Heart right ventricle (tissue), 16 donors: ENCODE data around the gene TMEM151B. TPM values are rescaled to one million over a fixed set of nuclear protein-coding genes. Genes with fewer than 3 reads are reported as not detected.
"Not testable (repeated sequence)": the region's sequence is repeated elsewhere in the genome, so short reads cannot be mapped to it uniquely, and the experiment has no call there.

Source experiments
- ATAC-seq, 8 donors: fragments of 200-7000 bp; cut with Tn5 transposase; one replicate each; pipeline ENCODE4 v1.9.1; 2020; ENCODE audit warnings: mild to moderate bottlenecking in 8 of 8, moderate library complexity in 8 of 8, moderate number of reproducible peaks in 1 of 8
- DNase-seq, 2 donors: peaks; one replicate each; pipeline ENCODE4 v3.0.0-alpha.2; 2020
- H3K27ac ChIP-seq, 10 donors: fragments of 200-600 bp; sonication (generic) in 2 of 10; one replicate each; pipeline versions ENCODE4 v1.5.0 to v1.8.0; 2020 to 2022; ENCODE audit warnings: mild to moderate bottlenecking in 3 of 10
- H3K27me3 ChIP-seq, 7 donors: fragments of 200-600 bp; one replicate each; pipeline ENCODE4 v1.8.0; 2021 to 2022; ENCODE audit warnings: mild to moderate bottlenecking in 2 of 7
- H3K36me3 ChIP-seq, 9 donors: fragments of 200-600 bp; sonication (generic) in 1 of 9; one replicate each; pipeline versions ENCODE4 v1.5.0 to v1.8.0; 2020 to 2022; ENCODE audit warnings: mild to moderate bottlenecking in 2 of 9
- H3K4me1 ChIP-seq, 9 donors: fragments of 200-600 bp; sonication (generic) in 1 of 9; one replicate each; pipeline versions ENCODE4 v1.5.0 to v1.8.0; 2020 to 2022; ENCODE audit warnings: mild to moderate bottlenecking in 4 of 9
- H3K4me3 ChIP-seq, 10 donors: fragments of 200-600 bp; sonication (generic) in 2 of 10; one replicate each; pipeline versions ENCODE4 v1.5.0 to v1.8.0; 2020 to 2022; ENCODE audit warnings: mild to moderate bottlenecking in 7 of 10, moderate library complexity in 2 of 10
- H3K9me3 ChIP-seq, 11 donors: fragments of 200-600 bp in 10 of 11; sonication (generic) in 2 of 11; one replicate each; pipeline versions ENCODE4 v1.5.0 to v1.8.0; 2013 to 2022; ENCODE audit warnings: mild to moderate bottlenecking in 2 of 11, control low read depth in 1 of 11, moderate library complexity in 1 of 11
- CTCF ChIP-seq, 9 donors: fragments of 200-600 bp; sonication (generic) in 2 of 9; IDR thresholded peaks; one replicate each; pipeline versions ENCODE4 v1.5.0 to v1.8.0; 2021 to 2022; ENCODE audit warnings: antibody characterized with exemption in 9 of 9, mild to moderate bottlenecking in 5 of 9, moderate library complexity in 1 of 9
- WGBS, 2 donors: extraction: QIAGEN DNeasy Blood & Tissue Kit; methylation state at CpG; one replicate each; pipeline ENCODE4 v1.1.7; 2013; ENCODE audit warnings: inconsistent platforms in 1 of 2; 5-methylcytosine and 5-hydroxymethylcytosine counted together
- intact Hi-C, 10 donors: fragments of 100-400 bp; cut with DNase I; formaldehyde crosslinking; loops; one replicate each; pipeline versions ENCODE4 v1.11.1 to v1.14.2; 2022
- polyA plus RNA-seq, 2 donors: library from polyadenylated mRNA; stranded (reverse); fragments of 200-250 nt; gene quantifications; one replicate each; pipeline ENCODE4 v1.2.3, GENCODE V29; 2013
- total RNA-seq, 10 donors: library from RNA; stranded (reverse); fragmentation: NEBNext Ultra II Directional in 3 of 10; extraction: Animal tissue kit (Norgen Biotek cat#: 25700) in 3 of 10; gene quantifications; one replicate each; pipeline versions ENCODE4 v1.2.1 to v1.2.4, GENCODE V29; 2021 to 2023
- donor health status: Arrhythmogenic right ventricular cardiomyopathy.
- donor health status: ischemic (EF 13 %, LVEDD 7.1; RV severe dilation, severe dysfunction).
- donor health status: healthy with polysubstance abuse.
- donor health status: DM: no; HTN: yes; CAD: no.
- donor health status: DM: no; HTN: no; CAD: no.
- donor health status: ischemic (EF 25% LVEDD 6.9; RV normal size, moderate dysfunction).
- donor health status: ischemic (EF 25% LVEDD 5.7; RV mildly dilated, moderate dysfunction).
- donor health status: healthy.
- donor health status: DM: yes; HTN: yes; CAD: no.
- donor health status: Ischemic cardiomyopathy.
- donor health status: ischemic (EF 35%, LVEDD 5.7; RV mildly dilated, moderate dysfunction).
- donor health status: nonischemic (EF 11% LVEDD 7.7; RV severe dilation, severe dysfunction).
- donor health status: DM: yes; HTN: yes; CAD: no.
- donor health status: PGD.
- donor health status: ischemic (EF 29% LVEDD 5.4; RV normal size, mild dysfunction).
- donor health status: nonischemic (EF 23%, LVEDD 6.1; RV moderate dilation, normal function).

Gene TMEM151B
- total and polyA plus RNA-seq, 12 donors, result 0.09 to 2.2 (median 0.43) TPM; not detected in 4

GRCh38 chr6:44342489-44342888, 72.2 kb downstream of the TMEM151B start, which contains the start of gene SPATS1:
Gene SPATS1, plus strand, starts transcription at chr6:44342650. Its CDS starts 446 bp downstream, at chr6:44343096.
- Histone ChIP-seq H3K27ac (peak within 1 kb of the TSS in 2 of 10 donors; percentile 5 to 12), H3K4me3 (peak within 1 kb of the TSS in 9 of 10 donors; percentile 3 to 51 (median 38)), H3K27me3 (peaks cover 0 to 60% (median 16%) of the 10 kb centered on the region in 7 donors), H3K9me3 (no peaks in the 10 kb centered on the region), H3K4me1 (peaks cover 0 to 13% (median 5%) of the 10 kb centered on the region in 9 donors), H3K36me3 (no peaks in the 10 kb centered on the region)
- WGBS, 2 donors, result 5 to 6% methylated on average over 31 of the region's 31 CpGs
- peak in 7 of 8 donors; percentile 34 to 66 (median 51) for ATAC-seq
- TF ChIP-seq CTCF (IDR thresholded peaks at IDR 0.05), result no peak
- intact Hi-C loops, result no loop called here
- DNase-seq, result peak in 1 of 2 donors; percentile 29

- H3K36me3 ChIP-seq, H3K27ac ChIP-seq, DNase-seq, H3K9me3 ChIP-seq, intact Hi-C loops, H3K4me3 ChIP-seq, ATAC-seq: not testable (repeated sequence)
- 80% methylated on average over 4 of the region's 4 CpGs for WGBS, 2 donors
- H3K4me1 ChIP-seq, result peaks cover 0 to 11% (median 5%) of the 10 kb centered on the region in 9 donors
- H3K27me3 ChIP-seq, result peaks cover 0 to 44% (median 16%) of the 10 kb centered on the region in 7 donors
Measured at GRCh38 chr6:44346818-44347217, 76.6 kb downstream of the TMEM151B start.

GRCh38 chr6:44349904-44350649, 79.8 kb downstream of the TMEM151B start:
- intact Hi-C loops, result no loop called here
- TF ChIP-seq CTCF (IDR thresholded peaks at IDR 0.05), result no peak
- H3K4me3 ChIP-seq, result no peak overlapping the region

GRCh38 chr6:44350650-44350994, 80.4 kb downstream of the TMEM151B start:
- H3K36me3 ChIP-seq, DNase-seq, H3K4me3 ChIP-seq, intact Hi-C loops, H3K9me3 ChIP-seq, H3K27me3 ChIP-seq, H3K4me1 ChIP-seq, ATAC-seq, H3K27ac ChIP-seq: not testable (repeated sequence)
- 81 to 86% methylated on average over 4 of the region's 4 CpGs for WGBS, 2 donors

More at GRCh38 chr6:44349904-44350649, 79.8 kb downstream of the TMEM151B start:
- no peak overlapping the region for H3K27ac ChIP-seq
- no peaks in the 10 kb centered on the region for H3K36me3 ChIP-seq
- ATAC-seq, result no peak
- no peak for DNase-seq
- H3K4me1 ChIP-seq, result no peaks in the 10 kb centered on the region
- WGBS, 2 donors, result 70 to 72% methylated on average over 6 of the region's 6 CpGs
- no peaks in the 10 kb centered on the region for H3K9me3 ChIP-seq
- peaks cover 0 to 13% (median 0%) of the 10 kb centered on the region in 7 donors for H3K27me3 ChIP-seq

DNA sequence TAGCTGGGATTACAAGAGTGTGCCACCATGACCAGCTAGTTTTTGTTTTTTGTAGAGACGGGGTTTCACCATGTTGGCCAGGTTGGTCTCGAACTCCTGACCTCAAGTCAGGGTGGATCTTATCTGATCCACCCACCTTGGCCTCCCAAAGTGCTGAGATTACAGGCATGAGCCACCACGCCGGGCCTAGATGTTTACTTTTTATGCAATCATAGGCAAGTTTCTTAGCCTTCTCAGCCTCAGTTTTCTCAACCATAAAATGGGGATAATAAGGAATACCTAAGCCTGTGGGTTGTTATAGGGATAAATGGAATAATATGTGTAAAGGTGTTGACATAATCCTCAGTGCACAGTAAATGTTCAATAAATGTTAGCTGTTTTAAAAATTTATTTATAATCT, 82.0 kb downstream of the TMEM151B start:
- H3K27me3 ChIP-seq, result peaks cover 0 to 7% (median 0%) of the 10 kb centered on the region in 7 donors
- no peak for TF ChIP-seq CTCF (IDR thresholded peaks at IDR 0.05)
- WGBS, 2 donors, result 86 to 88% methylated on average over 4 of the region's 4 CpGs
- no peak overlapping the region for H3K4me3 ChIP-seq
- ATAC-seq (no peak), DNase-seq (no peak)
- no peaks in the 10 kb centered on the region for H3K36me3 ChIP-seq
- H3K4me1 ChIP-seq, result no peaks in the 10 kb centered on the region
- H3K27ac ChIP-seq, result no peak overlapping the region
- intact Hi-C loops, result no loop called here
- peaks cover 0 to 6% (median 0%) of the 10 kb centered on the region in 11 donors for H3K9me3 ChIP-seq
